Mesenchymal stem cell (in vitro differentiated cells and primary cell): ENCODE measurements around the gene FAF1.

ENCODE experiments used
- DNase-seq: peaks from one replicate; pipeline ENCODE4 v3.0.0-alpha.2; 2013
- H2AFZ ChIP-seq: one replicate; pipeline ENCODE4 v1.6.1; 2013; ENCODE audit warnings: low read depth, mild to moderate bottlenecking, control low read depth, inconsistent platforms, low read length, moderate library complexity
- H2AK5ac ChIP-seq: 2 replicates; pipeline ENCODE4 v1.6.1; 2013; ENCODE audit warnings: low read length, moderate library complexity, mild to moderate bottlenecking, inconsistent platforms; ENCODE audit not compliant: severe bottlenecking
- H2BK120ac ChIP-seq: one replicate; pipeline ENCODE4 v1.6.1; 2013; ENCODE audit warnings: low read depth, mild to moderate bottlenecking, inconsistent platforms, low read length, moderate library complexity
- H2BK12ac ChIP-seq, 2 experiments: one replicate each; pipeline ENCODE4 v1.6.1; 2013; ENCODE audit warnings: inconsistent platforms in 2 of 2, low read length in 2 of 2, mild to moderate bottlenecking in 2 of 2, moderate library complexity in 2 of 2, control low read depth in 1 of 2
- H2BK15ac ChIP-seq: one replicate; pipeline ENCODE4 v1.6.1; 2013; ENCODE audit warnings: mild to moderate bottlenecking, low read depth, inconsistent platforms; ENCODE audit not compliant: poor library complexity, severe bottlenecking
- H2BK5ac ChIP-seq: 2 replicates; pipeline ENCODE4 v1.6.1; 2013; ENCODE audit warnings: low read depth, mild to moderate bottlenecking, low read length, control low read depth, inconsistent platforms; ENCODE audit not compliant: poor library complexity, severe bottlenecking
- H3K14ac ChIP-seq, 2 experiments: one replicate each; pipeline ENCODE4 v1.6.1; 2013; ENCODE audit warnings: inconsistent platforms in 2 of 2, low read length in 2 of 2, control low read depth in 1 of 2, mild to moderate bottlenecking in 1 of 2, moderate library complexity in 1 of 2
- H3K18ac ChIP-seq, 2 experiments: one replicate each; pipeline ENCODE4 v1.6.1; 2013; ENCODE audit warnings: inconsistent platforms in 2 of 2, low read length in 2 of 2, control low read depth in 1 of 2, low read depth in 1 of 2, mild to moderate bottlenecking in 1 of 2
- H3K23ac ChIP-seq, 2 experiments: one replicate each; pipeline ENCODE4 v1.6.1; 2013; ENCODE audit warnings: inconsistent platforms in 2 of 2, low read length in 2 of 2, mild to moderate bottlenecking in 2 of 2, moderate library complexity in 2 of 2, control low read depth in 1 of 2
- H3K27ac ChIP-seq: 2 replicates; pipeline ENCODE4 v1.5.1; 2013; ENCODE audit warnings: mild to moderate bottlenecking, moderate library complexity, low read length, control low read depth, inconsistent platforms; ENCODE audit not compliant: poor library complexity, severe bottlenecking
- H3K27me3 ChIP-seq, 2 experiments: 2 replicates each; pipeline versions ENCODE4 v1.6.1 to v1.7.0; 2013; ENCODE audit warnings: low read length in 2 of 2, mild to moderate bottlenecking in 2 of 2, moderate library complexity in 2 of 2, control low read depth in 1 of 2, inconsistent platforms in 1 of 2; ENCODE audit not compliant: control insufficient read depth in 1 of 2, insufficient read depth in 1 of 2
- H3K36me3 ChIP-seq, 2 experiments: 2 replicates each; pipeline versions ENCODE4 v1.6.1 to v1.7.0; 2013; ENCODE audit warnings: low read length in 2 of 2, control low read depth in 1 of 2, inconsistent platforms in 1 of 2, low read depth in 1 of 2, mild to moderate bottlenecking in 1 of 2; ENCODE audit not compliant: insufficient read depth in 2 of 2, control insufficient read depth in 1 of 2
- H3K4ac ChIP-seq, 2 experiments: one replicate each; pipeline ENCODE4 v1.6.1; 2013; ENCODE audit warnings: inconsistent platforms in 2 of 2, low read length in 2 of 2, mild to moderate bottlenecking in 2 of 2, moderate library complexity in 2 of 2, control low read depth in 1 of 2, low read depth in 1 of 2
- H3K4me1 ChIP-seq: 2 replicates; pipeline ENCODE4 v1.6.1; 2013; ENCODE audit warnings: low read depth, low read length, control low read depth; ENCODE audit not compliant: control insufficient read depth, insufficient read depth
- H3K4me2 ChIP-seq: 2 replicates; pipeline ENCODE4 v1.6.1; 2013; ENCODE audit warnings: low read length, mild to moderate bottlenecking, inconsistent platforms; ENCODE audit not compliant: poor library complexity, severe bottlenecking
- H3K4me3 ChIP-seq, 2 experiments: 2 replicates each; pipeline versions ENCODE4 v1.5.1 to v1.7.0; 2013; ENCODE audit warnings: low read length in 2 of 2, mild to moderate bottlenecking in 2 of 2, control low read depth in 1 of 2, low read depth in 1 of 2; ENCODE audit not compliant: insufficient read depth in 1 of 2
- H3K79me1 ChIP-seq: replicated peaks from 2 replicates; pipeline ENCODE4 v1.6.1; 2013; ENCODE audit warnings: mild to moderate bottlenecking, control low read depth, low read length, inconsistent platforms; ENCODE audit not compliant: poor library complexity, severe bottlenecking
- H3K9ac ChIP-seq: 2 replicates; pipeline ENCODE4 v1.7.0; 2013; ENCODE audit warnings: mild to moderate bottlenecking, low read length, moderate library complexity
- H3K9me3 ChIP-seq: 2 replicates; pipeline ENCODE4 v1.7.0; 2013; ENCODE audit warnings: mild to moderate bottlenecking, low read length; ENCODE audit not compliant: control insufficient read depth
- H4K8ac ChIP-seq: one replicate; pipeline ENCODE4 v1.6.1; 2013; ENCODE audit warnings: inconsistent platforms, mild to moderate bottlenecking, low read length, moderate library complexity
- H4K91ac ChIP-seq: one replicate; pipeline ENCODE4 v1.6.1; 2013; ENCODE audit warnings: mild to moderate bottlenecking, low read length, inconsistent platforms
- WGBS: methylation state at CpG from one replicate; pipeline ENCODE4 v1.1.7; 2013; ENCODE audit warnings: mixed read lengths; 5-methylcytosine and 5-hydroxymethylcytosine counted together

Gene FAF1

GRCh38 chr1:50982611-50983010, 22.5 kb upstream of the FAF1 start:
- Histone ChIP-seq H3K4ac (no peak overlapping the region), H4K91ac (no peak overlapping the region), H3K27me3 (peaks cover 0 to 13% of the 10 kb centered on the region in 2 experiments), H2AFZ (no peak overlapping the region), H3K79me1 (no peaks in the 10 kb centered on the region), H3K4me3 (no peak overlapping the region), H3K23ac (no peak overlapping the region), H2BK120ac (no peak overlapping the region), H2BK5ac (no peak overlapping the region), H3K14ac (no peak overlapping the region), H3K27ac (no peak overlapping the region), H3K9ac (peak overlapping the region; percentile 1), H2BK12ac (no peak overlapping the region), H3K36me3 (no peaks in the 10 kb centered on the region), H3K18ac (no peak overlapping the region), H2BK15ac (no peak overlapping the region), H2AK5ac (no peak overlapping the region), H3K4me1 (peaks cover 4% of the 10 kb centered on the region), H4K8ac (no peak overlapping the region), H3K9me3 (no peaks in the 10 kb centered on the region), H3K4me2 (no peak overlapping the region)
- no CpG with 5 or more reads among the region's 3 CpGs for WGBS
- no peak for DNase-seq

DNA sequence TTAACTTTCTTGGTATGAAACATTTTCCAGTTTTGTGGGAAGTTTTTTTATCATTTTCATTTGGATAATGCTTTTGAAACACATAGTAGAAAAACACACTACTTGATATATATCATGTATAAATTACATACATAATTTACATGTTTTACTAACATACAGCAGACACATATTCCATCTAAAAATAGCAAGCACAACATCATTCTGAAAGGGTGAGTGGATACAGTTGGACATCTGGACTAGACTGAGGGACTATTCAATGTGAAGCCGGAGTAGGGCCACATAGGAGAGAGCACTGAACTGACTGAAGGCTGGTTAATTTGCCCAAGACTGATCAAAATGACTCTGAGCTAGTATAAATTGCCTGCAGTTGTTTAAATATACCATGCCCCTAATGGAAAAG, 21.7 kb upstream of the FAF1 start:
- Histone ChIP-seq H3K4me1 (peaks cover 9% of the 10 kb centered on the region), H2BK15ac (no peak overlapping the region), H3K14ac (no peak overlapping the region), H3K4me2 (no peak overlapping the region), H2AK5ac (no peak overlapping the region), H3K4me3 (peak overlapping the region in 1 of 2 experiments; percentile 20), H3K36me3 (no peaks in the 10 kb centered on the region), H3K23ac (no peak overlapping the region), H2AFZ (no peak overlapping the region), H3K27me3 (peaks cover 0 to 18% of the 10 kb centered on the region in 2 experiments), H2BK5ac (no peak overlapping the region), H2BK120ac (no peak overlapping the region), H2BK12ac (no peak overlapping the region), H3K9me3 (no peaks in the 10 kb centered on the region), H3K79me1 (no peaks in the 10 kb centered on the region), H4K8ac (no peak overlapping the region), H4K91ac (no peak overlapping the region), H3K18ac (no peak overlapping the region), H3K4ac (no peak overlapping the region), H3K9ac (peak overlapping the region; percentile 93), H3K27ac (no peak overlapping the region)
- DNase-seq = no peak
- WGBS = 100% methylated on average over 1 of the region's 1 CpG

DNA sequence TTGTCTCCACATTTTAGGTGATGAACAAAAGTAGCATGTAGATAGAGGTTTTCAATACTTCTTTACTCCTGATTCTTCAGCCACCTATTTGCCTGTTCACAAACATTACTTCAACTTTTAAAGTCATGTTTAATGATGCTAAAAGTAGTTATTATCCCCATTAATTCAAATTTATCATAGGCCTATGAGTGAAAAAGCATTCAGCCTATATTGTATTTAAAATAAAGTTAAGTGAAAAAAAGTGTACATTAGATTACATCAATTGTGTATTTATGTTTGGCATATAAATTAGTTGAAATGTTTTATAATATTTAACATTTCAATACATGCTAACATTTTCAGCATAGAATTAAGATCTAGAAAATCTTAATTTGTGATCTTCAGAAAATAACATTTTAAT, 20.4 kb upstream of the FAF1 start:
- Histone ChIP-seq H3K36me3 (no peaks in the 10 kb centered on the region), H3K23ac (no peak overlapping the region), H4K8ac (no peak overlapping the region), H2BK120ac (no peak overlapping the region), H3K4ac (no peak overlapping the region), H3K9me3 (no peaks in the 10 kb centered on the region), H3K27me3 (peaks cover 0 to 21% of the 10 kb centered on the region in 2 experiments), H2BK15ac (no peak overlapping the region), H2BK12ac (no peak overlapping the region), H2BK5ac (no peak overlapping the region), H3K4me2 (no peak overlapping the region), H4K91ac (no peak overlapping the region), H3K14ac (no peak overlapping the region), H3K79me1 (no peaks in the 10 kb centered on the region), H2AK5ac (no peak overlapping the region), H3K9ac (peak overlapping the region; percentile 93), H3K4me3 (no peak overlapping the region), H3K27ac (no peak overlapping the region), H3K4me1 (peaks cover 12% of the 10 kb centered on the region), H3K18ac (no peak overlapping the region), H2AFZ (no peak overlapping the region)
- no peak for DNase-seq

DNA sequence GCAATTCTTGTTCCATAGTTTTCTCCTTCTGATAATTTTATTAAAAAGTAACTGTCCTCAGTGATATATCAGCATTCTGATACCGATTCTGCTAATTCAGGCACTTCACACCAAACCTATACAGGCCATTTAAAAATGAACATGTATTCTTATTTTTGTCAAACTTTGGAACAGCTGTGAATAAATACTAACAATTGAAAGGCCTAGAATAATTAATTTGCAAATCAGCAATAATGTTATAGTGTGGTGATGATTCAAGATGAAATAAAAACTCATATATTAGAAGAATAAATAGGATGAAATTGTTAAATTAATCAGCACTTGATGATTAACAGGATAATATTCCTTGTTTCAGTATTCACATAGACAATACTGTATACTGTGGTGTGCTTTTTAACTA, 19.9 kb upstream of the FAF1 start:
- no peak overlapping the region for H3K4ac ChIP-seq
- H3K9me3 ChIP-seq = no peaks in the 10 kb centered on the region
- H2AK5ac ChIP-seq = no peak overlapping the region

More for the DNA sequence above, 19.9 kb upstream of the FAF1 start:
- Histone ChIP-seq H3K27ac (no peak overlapping the region), H2BK5ac (no peak overlapping the region), H3K9ac (peak overlapping the region; percentile 93), H3K23ac (no peak overlapping the region), H3K4me2 (no peak overlapping the region), H2AFZ (no peak overlapping the region), H4K8ac (no peak overlapping the region), H3K4me3 (peak overlapping the region in 1 of 2 experiments; percentile 87), H2BK12ac (no peak overlapping the region), H3K14ac (no peak overlapping the region), H3K36me3 (no peaks in the 10 kb centered on the region), H3K79me1 (no peaks in the 10 kb centered on the region), H2BK120ac (no peak overlapping the region), H3K4me1 (peaks cover 12% of the 10 kb centered on the region), H3K18ac (no peak overlapping the region), H3K27me3 (peaks cover 0 to 16% of the 10 kb centered on the region in 2 experiments), H2BK15ac (no peak overlapping the region), H4K91ac (no peak overlapping the region)
- no CpG with 5 or more reads among the region's 1 CpG for WGBS
- no peak for DNase-seq
